Astrocyte of the cerebellum (primary cell): ENCODE results near the gene FUT1.

Source experiments
- DNase-seq: peaks from one replicate; pipeline ENCODE4 v3.0.0-alpha.2; 2011; ENCODE audit warnings: low read depth
- H3K4me3 ChIP-seq: 2 replicates; pipeline ENCODE4 v1.5.1; 2011; ENCODE audit warnings: mild to moderate bottlenecking, low read depth, low read length, moderate library complexity
- CTCF ChIP-seq: IDR thresholded peaks from 2 replicates; pipeline ENCODE4 v1.5.1; 2012; ENCODE audit warnings: low read length, low read depth, moderate library complexity, mild to moderate bottlenecking; ENCODE audit errors: missing control alignments
- in situ Hi-C: cut with HindIII; loops from 2 replicates; pipeline ENCODE4 v1.10.0; 2017; ENCODE audit warnings: low sequenced_read_pairs

FUT1 gene

DNA sequence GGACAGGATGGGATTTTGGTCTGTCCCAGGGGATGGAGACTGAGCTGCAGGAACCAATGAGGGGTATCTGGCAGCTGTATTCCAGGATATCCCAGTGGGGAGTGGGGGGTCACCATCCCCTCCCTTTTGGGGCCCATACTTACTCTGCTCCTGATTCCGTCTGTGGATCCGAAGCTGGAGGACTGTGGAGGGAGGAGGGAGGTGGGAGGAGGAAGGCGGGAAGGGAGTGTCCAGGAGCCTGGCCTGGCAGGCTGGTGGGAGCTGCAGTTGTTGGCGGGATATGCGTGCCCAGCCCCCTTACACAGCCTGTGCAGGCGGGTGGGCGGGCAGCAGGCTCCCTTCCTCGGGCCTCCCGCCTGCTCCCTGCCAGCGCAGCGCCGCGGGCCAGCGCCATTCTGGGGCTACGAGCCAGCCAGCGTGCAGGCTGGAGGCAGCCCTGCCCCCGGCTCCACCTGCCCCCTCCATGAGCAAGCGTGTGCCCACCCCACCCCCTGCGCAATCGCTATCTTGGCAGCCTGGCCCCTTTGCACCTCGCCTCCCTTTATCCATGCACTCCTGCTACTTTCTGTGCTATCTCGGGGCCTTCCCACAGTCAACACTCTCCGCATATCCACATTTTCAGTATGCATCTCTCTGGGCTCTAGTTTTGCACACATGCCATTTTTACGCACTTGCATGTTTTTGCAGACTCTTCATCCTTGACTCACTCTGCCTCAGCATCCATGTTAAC, 35.7 kb downstream of the FUT1 start:
- in situ Hi-C loops, result no loop called here
- TF ChIP-seq CTCF, result no peak
- no peak for DNase-seq
- peak overlapping the region; percentile 21 for H3K4me3 ChIP-seq

DNA sequence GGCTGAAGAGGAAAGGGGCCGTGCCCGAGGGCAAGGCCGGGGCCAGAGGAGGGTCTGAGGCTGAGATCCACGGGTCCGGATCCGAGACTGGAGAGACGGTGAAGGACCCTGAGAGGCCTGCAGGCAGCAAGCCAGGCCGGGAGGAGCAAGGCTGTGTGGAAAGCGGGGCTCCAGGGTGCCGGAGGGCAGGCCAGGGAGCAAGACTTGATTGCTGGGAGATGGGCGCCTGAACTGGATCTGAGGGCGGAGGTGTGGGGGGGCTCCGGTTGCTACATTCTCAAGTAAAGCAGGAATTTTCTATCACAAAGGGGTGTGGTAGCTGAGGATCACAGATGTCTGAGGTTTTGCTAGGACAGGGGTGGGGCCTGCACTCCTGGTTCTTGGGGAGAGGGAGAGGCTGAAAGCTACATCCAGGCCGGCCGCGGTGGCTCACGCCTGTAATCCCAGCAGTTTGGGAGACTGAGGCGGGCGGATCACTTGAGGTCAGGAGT, 36.7 kb downstream of the FUT1 start:
- no peak for TF ChIP-seq CTCF
- DNase-seq, result no peak
- no peak overlapping the region for H3K4me3 ChIP-seq
- in situ Hi-C loops, result no loop called here

DNA sequence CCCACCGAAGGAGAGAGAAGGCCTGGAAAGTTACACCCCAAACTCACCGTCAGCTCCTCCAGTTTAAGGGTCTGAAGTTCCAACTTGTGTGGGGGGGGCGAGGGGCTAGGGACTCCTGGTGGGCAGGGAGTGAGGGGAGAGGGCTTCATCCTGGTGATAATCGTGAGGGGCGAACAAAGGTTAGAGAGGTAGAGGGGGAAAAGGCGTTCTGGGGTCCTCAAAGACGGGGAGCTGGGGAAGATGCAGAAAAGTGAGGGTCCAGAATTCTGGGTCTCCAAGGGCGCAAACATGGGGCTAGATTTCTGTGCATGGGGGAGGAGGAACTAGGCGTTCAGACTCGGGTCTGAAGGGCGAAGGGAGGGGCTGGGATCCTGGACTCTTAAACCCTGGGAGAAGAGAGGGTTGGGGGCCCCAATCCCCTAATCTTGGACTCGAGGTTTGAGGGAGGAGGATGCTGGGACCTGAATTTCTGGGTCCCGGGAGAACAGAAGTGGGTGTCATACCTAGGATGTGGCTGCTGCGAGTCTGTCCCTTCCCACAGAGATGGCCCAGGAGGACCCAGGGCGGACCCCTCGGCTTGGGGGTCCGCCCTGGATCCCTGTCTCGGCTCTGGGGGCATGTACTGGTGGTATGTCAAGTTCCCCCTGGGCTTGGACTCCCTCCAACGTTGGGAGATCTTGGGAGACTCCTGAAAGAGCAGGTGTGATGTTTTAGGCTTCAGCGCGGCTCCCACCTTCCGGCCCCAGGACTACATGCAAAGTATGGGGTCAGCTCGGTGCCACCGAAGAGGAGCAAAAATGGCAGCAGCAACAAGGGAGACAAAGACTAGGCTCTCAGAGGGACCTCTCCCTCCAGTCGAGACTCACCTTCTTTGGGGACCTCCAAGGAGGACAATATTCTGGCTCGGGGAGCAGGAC, 37.4 kb downstream of the FUT1 start:
- in situ Hi-C loops, result no loop called here
- no peak for TF ChIP-seq CTCF
- no peak for DNase-seq
- H3K4me3 ChIP-seq, result peak overlapping the region; percentile 58

GRCh38 chr19:48713864-48714755, 38.3 kb downstream of the FUT1 start:
- peak overlapping the region; percentile 85 for H3K4me3 ChIP-seq
- in situ Hi-C loops, result no loop called here
- DNase-seq, result peak; percentile 97
- no peak for TF ChIP-seq CTCF

DNA sequence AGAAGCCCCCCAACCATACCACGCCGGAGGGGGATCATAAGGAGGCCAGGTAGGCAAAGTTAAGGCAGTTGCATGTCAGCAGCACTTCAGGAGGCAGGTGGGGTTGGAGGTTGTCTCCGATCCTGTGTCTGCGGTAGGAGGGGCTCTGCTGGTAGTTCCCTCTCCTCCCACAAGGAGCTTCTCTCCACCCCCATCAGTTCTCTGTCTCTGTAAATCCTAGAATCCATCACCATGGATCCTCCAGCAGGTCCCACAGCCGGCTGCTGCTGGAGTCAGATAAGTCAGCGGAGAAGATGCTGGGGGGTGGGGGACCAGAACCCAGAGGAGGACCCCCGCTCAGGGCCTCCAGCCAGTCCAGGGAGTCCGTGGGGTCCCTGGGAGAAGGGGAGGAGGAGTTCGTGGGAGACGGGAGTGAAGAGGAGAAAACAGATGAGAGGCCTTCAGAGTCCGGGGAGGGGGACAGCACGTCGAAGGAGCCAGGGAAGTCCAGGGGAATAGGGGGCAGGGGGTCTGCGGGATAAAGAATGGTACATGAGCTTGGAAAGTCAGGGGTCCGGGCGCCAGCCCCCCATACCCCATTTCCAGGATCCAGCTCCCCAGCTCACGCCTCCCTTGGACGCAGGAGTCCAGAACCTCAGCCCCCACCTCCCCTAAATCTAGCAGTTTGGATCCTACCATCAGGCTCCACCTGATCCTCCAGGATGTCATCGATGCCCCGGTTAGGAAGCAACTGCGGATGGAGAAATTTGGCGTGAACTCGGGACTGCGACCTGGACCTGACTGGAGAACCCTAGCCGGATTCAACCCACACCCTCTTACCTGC, 39.2 kb downstream of the FUT1 start:
- DNase-seq, result no peak
- in situ Hi-C loops, result no loop called here
- TF ChIP-seq CTCF, result peak; percentile 51
- peak overlapping the region; percentile 85 for H3K4me3 ChIP-seq
